Activated CD8-positive, alpha-beta T cell treated with anti-CD3 and anti-CD28 coated beads, Interleukin-2, amount 10 ng/mL, durations not matched to agents 7 days and 5 days (primary cell): ENCODE measurements around the gene DOCK4. TPM values are rescaled to one million over a fixed set of nuclear protein-coding genes. Genes with fewer than 3 reads are reported as not detected.

ENCODE experiments used
- ATAC-seq: fragments of 150-1000 bp; cut with Tn5 transposase; one replicate; pipeline ENCODE4 v1.10.0; 2021; ENCODE audit warnings: moderate library complexity
- CTCF ChIA-PET: fragments of 350-600 bp; sonication (Branson Sonifier 250); formaldehyde crosslinking; loops from one replicate; lab custom pipeline; 2021; ENCODE audit warnings: antibody characterized with exemption; lab: Charles Lee
- POLR2A ChIA-PET: fragments of 350-600 bp; sonication (Branson Sonifier 250); formaldehyde crosslinking; loops from one replicate; lab custom pipeline; 2021; ENCODE audit warnings: antibody characterized with exemption; lab: Charles Lee
- DNase-seq: peaks from one replicate; pipeline ENCODE4 v3.0.0-alpha.2; 2020
- H3K27ac Mint-ChIP-seq: one replicate; pipeline ENCODE4 v1.8.0; 2021; ENCODE audit warnings: mild to moderate bottlenecking, mixed read lengths
- H3K27me3 Mint-ChIP-seq: one replicate; pipeline ENCODE4 v1.8.0; 2021; ENCODE audit warnings: low read depth, mixed read lengths
- H3K36me3 Mint-ChIP-seq: one replicate; pipeline ENCODE4 v1.8.0; 2021; ENCODE audit warnings: low read depth, mixed read lengths
- H3K4me1 Mint-ChIP-seq: one replicate; pipeline ENCODE4 v1.8.0; 2021; ENCODE audit warnings: low read depth, mixed read lengths
- H3K4me3 Mint-ChIP-seq: one replicate; pipeline ENCODE4 v1.8.0; 2021; ENCODE audit warnings: mild to moderate bottlenecking, mixed read lengths
- H3K9me3 Mint-ChIP-seq: one replicate; pipeline ENCODE4 v1.8.0; 2022; ENCODE audit warnings: mixed read lengths; ENCODE audit not compliant: insufficient read depth
- total RNA-seq, 2 experiments: library from RNA; stranded (reverse); gene quantifications; one replicate each; pipeline ENCODE4 v1.2.3, GENCODE V29; 2021

DOCK4 gene
- total RNA-seq, 2 experiments from 2014 or later = 0.10 to 0.18 TPM

GRCh38 chr7:111835066-111835465 is 371.1 kb downstream of the DOCK4 start:
- H3K4me3 Mint-ChIP-seq = no peak overlapping the region
- no peak overlapping the region for H3K27ac Mint-ChIP-seq
- no peaks in the 10 kb centered on the region for H3K9me3 Mint-ChIP-seq
- no peaks in the 10 kb centered on the region for H3K4me1 Mint-ChIP-seq
- CTCF ChIA-PET = no interaction called here
- no peak for DNase-seq
- ATAC-seq = no peak
- H3K27me3 Mint-ChIP-seq = peaks cover 3% of the 10 kb centered on the region
- H3K36me3 Mint-ChIP-seq = no peaks in the 10 kb centered on the region
- POLR2A ChIA-PET = no interaction called here

- ATAC-seq (no peak), DNase-seq (no peak)
- ChIA-PET CTCF (no interaction called here), POLR2A (no interaction called here)
- Mint-ChIP-seq H3K27ac (no peak overlapping the region), H3K27me3 (peaks cover 3% of the 10 kb centered on the region), H3K9me3 (no peaks in the 10 kb centered on the region), H3K4me3 (no peak overlapping the region), H3K36me3 (no peaks in the 10 kb centered on the region), H3K4me1 (no peaks in the 10 kb centered on the region)
Measured at GRCh38 chr7:111834367-111834766, 371.8 kb downstream of the DOCK4 start.

- CTCF ChIA-PET = no interaction called here
Measured at GRCh38 chr7:111833466-111833865, 372.7 kb downstream of the DOCK4 start.

GRCh38 chr7:111832174-111832573 is 374.0 kb downstream of the DOCK4 start:
- peaks cover 3% of the 10 kb centered on the region for H3K27me3 Mint-ChIP-seq
- POLR2A ChIA-PET = no interaction called here
- H3K27ac Mint-ChIP-seq = no peak overlapping the region
- CTCF ChIA-PET = no interaction called here
- ATAC-seq = no peak
- no peaks in the 10 kb centered on the region for H3K9me3 Mint-ChIP-seq
- no peak overlapping the region for H3K4me3 Mint-ChIP-seq
- no peaks in the 10 kb centered on the region for H3K4me1 Mint-ChIP-seq
- H3K36me3 Mint-ChIP-seq = no peaks in the 10 kb centered on the region
- no peak for DNase-seq

More at GRCh38 chr7:111833466-111833865, 372.7 kb downstream of the DOCK4 start:
- DNase-seq = no peak
- no peaks in the 10 kb centered on the region for H3K36me3 Mint-ChIP-seq
- no peaks in the 10 kb centered on the region for H3K4me1 Mint-ChIP-seq
- H3K27ac Mint-ChIP-seq = no peak overlapping the region
- no peak for ATAC-seq
- no peak overlapping the region for H3K4me3 Mint-ChIP-seq
- POLR2A ChIA-PET = no interaction called here
- H3K9me3 Mint-ChIP-seq = no peaks in the 10 kb centered on the region
- peaks cover 3% of the 10 kb centered on the region for H3K27me3 Mint-ChIP-seq

- no peak for ATAC-seq
- no peaks in the 10 kb centered on the region for H3K36me3 Mint-ChIP-seq
- ChIA-PET POLR2A (no interaction called here), CTCF (no interaction called here)
- no peak for DNase-seq
- no peaks in the 10 kb centered on the region for H3K9me3 Mint-ChIP-seq
- H3K4me3 Mint-ChIP-seq = no peak overlapping the region
- no peak overlapping the region for H3K27ac Mint-ChIP-seq
- H3K27me3 Mint-ChIP-seq = peaks cover 1% of the 10 kb centered on the region
- H3K4me1 Mint-ChIP-seq = no peaks in the 10 kb centered on the region
Measured at GRCh38 chr7:111829221-111829620, 377.0 kb downstream of the DOCK4 start.

GRCh38 chr7:111827863-111828504 is 378.2 kb downstream of the DOCK4 start:
- ATAC-seq = no peak
- no peaks in the 10 kb centered on the region for H3K4me1 Mint-ChIP-seq
- H3K36me3 Mint-ChIP-seq = no peaks in the 10 kb centered on the region
- H3K27ac Mint-ChIP-seq = no peak overlapping the region
- no peak for DNase-seq
- H3K4me3 Mint-ChIP-seq = no peak overlapping the region
- CTCF ChIA-PET = no interaction called here
- no peaks in the 10 kb centered on the region for H3K9me3 Mint-ChIP-seq
- H3K27me3 Mint-ChIP-seq = no peaks in the 10 kb centered on the region
- POLR2A ChIA-PET = no interaction called here

- H3K4me1 Mint-ChIP-seq = no peaks in the 10 kb centered on the region
- no peaks in the 10 kb centered on the region for H3K36me3 Mint-ChIP-seq
- ATAC-seq (no peak), DNase-seq (no peak)
- CTCF ChIA-PET = no interaction called here
- no peaks in the 10 kb centered on the region for H3K27me3 Mint-ChIP-seq
- no peak overlapping the region for H3K27ac Mint-ChIP-seq
- no peak overlapping the region for H3K4me3 Mint-ChIP-seq
- H3K9me3 Mint-ChIP-seq = no peaks in the 10 kb centered on the region
- POLR2A ChIA-PET = no interaction called here
Measured at GRCh38 chr7:111825046-111825445, 381.2 kb downstream of the DOCK4 start.

GRCh38 chr7:111823826-111824225 is 382.4 kb downstream of the DOCK4 start:
- H3K4me3 Mint-ChIP-seq = no peak overlapping the region
- POLR2A ChIA-PET = no interaction called here
- H3K27me3 Mint-ChIP-seq = no peaks in the 10 kb centered on the region
- H3K4me1 Mint-ChIP-seq = no peaks in the 10 kb centered on the region
- DNase-seq (no peak), ATAC-seq (no peak)
- no peaks in the 10 kb centered on the region for H3K36me3 Mint-ChIP-seq
- H3K27ac Mint-ChIP-seq = no peak overlapping the region
- H3K9me3 Mint-ChIP-seq = no peaks in the 10 kb centered on the region
- CTCF ChIA-PET = no interaction called here

GRCh38 chr7:111821046-111821445 is 385.2 kb downstream of the DOCK4 start:
- Mint-ChIP-seq H3K27ac (no peak overlapping the region), H3K4me1 (no peaks in the 10 kb centered on the region), H3K27me3 (no peaks in the 10 kb centered on the region), H3K36me3 (no peaks in the 10 kb centered on the region), H3K9me3 (no peaks in the 10 kb centered on the region), H3K4me3 (no peak overlapping the region)
- ATAC-seq (no peak), DNase-seq (no peak)
- ChIA-PET CTCF (no interaction called here), POLR2A (no interaction called here)

- CTCF ChIA-PET = no interaction called here
- POLR2A ChIA-PET = no interaction called here
- H3K4me3 Mint-ChIP-seq = no peak overlapping the region
- H3K27ac Mint-ChIP-seq = no peak overlapping the region
- H3K27me3 Mint-ChIP-seq = no peaks in the 10 kb centered on the region
- no peaks in the 10 kb centered on the region for H3K9me3 Mint-ChIP-seq
- no peaks in the 10 kb centered on the region for H3K4me1 Mint-ChIP-seq
- ATAC-seq (no peak), DNase-seq (no peak)
- H3K36me3 Mint-ChIP-seq = no peaks in the 10 kb centered on the region
Measured at GRCh38 chr7:111820621-111821020, 385.6 kb downstream of the DOCK4 start.

GRCh38 chr7:111820121-111820520 is 386.1 kb downstream of the DOCK4 start:
- no peak for DNase-seq
- no peak for ATAC-seq
- no peak overlapping the region for H3K4me3 Mint-ChIP-seq
- ChIA-PET CTCF (no interaction called here), POLR2A (no interaction called here)
- no peaks in the 10 kb centered on the region for H3K36me3 Mint-ChIP-seq
- H3K27me3 Mint-ChIP-seq = no peaks in the 10 kb centered on the region
- H3K9me3 Mint-ChIP-seq = no peaks in the 10 kb centered on the region
- no peaks in the 10 kb centered on the region for H3K4me1 Mint-ChIP-seq
- no peak overlapping the region for H3K27ac Mint-ChIP-seq

- H3K4me1 Mint-ChIP-seq = no peaks in the 10 kb centered on the region
- ATAC-seq (no peak), DNase-seq (no peak)
- no peak overlapping the region for H3K27ac Mint-ChIP-seq
- no peaks in the 10 kb centered on the region for H3K9me3 Mint-ChIP-seq
- ChIA-PET CTCF (no interaction called here), POLR2A (no interaction called here)
- no peak overlapping the region for H3K4me3 Mint-ChIP-seq
- H3K27me3 Mint-ChIP-seq = no peaks in the 10 kb centered on the region
- no peaks in the 10 kb centered on the region for H3K36me3 Mint-ChIP-seq
Measured at GRCh38 chr7:111815354-111815753, 390.8 kb downstream of the DOCK4 start.

GRCh38 chr7:111813306-111813705 is 392.9 kb downstream of the DOCK4 start:
- Mint-ChIP-seq H3K9me3 (no peaks in the 10 kb centered on the region), H3K27ac (no peak overlapping the region), H3K4me1 (no peaks in the 10 kb centered on the region), H3K36me3 (no peaks in the 10 kb centered on the region), H3K27me3 (no peaks in the 10 kb centered on the region), H3K4me3 (no peak overlapping the region)
- ATAC-seq = no peak
- CTCF ChIA-PET = no interaction called here
- DNase-seq = no peak
- POLR2A ChIA-PET = no interaction called here
